Activated naive CD8-positive, alpha-beta T cell treated with anti-CD3 and anti-CD28 coated beads for 36 hours (primary cell): Measurements from ENCODE around the gene PUSL1. TPM values are rescaled to one million over a fixed set of nuclear protein-coding genes. Genes with fewer than 3 reads are reported as not detected.

Experiments used
- DNase-seq: peaks from one replicate; pipeline ENCODE4 v3.0.0; 2021
- H3K27ac Mint-ChIP-seq: one replicate; pipeline ENCODE4 v1.8.0; 2022; ENCODE audit warnings: mild to moderate bottlenecking, moderate library complexity, mixed read lengths
- H3K27me3 Mint-ChIP-seq: one replicate; pipeline ENCODE4 v1.8.0; 2022; ENCODE audit warnings: mild to moderate bottlenecking, mixed read lengths
- H3K36me3 Mint-ChIP-seq: one replicate; pipeline ENCODE4 v1.8.0; 2021; ENCODE audit warnings: mild to moderate bottlenecking, mixed read lengths
- H3K4me1 Mint-ChIP-seq: one replicate; pipeline ENCODE4 v1.8.0; 2021; ENCODE audit warnings: mixed read lengths
- H3K4me3 Mint-ChIP-seq: one replicate; pipeline ENCODE4 v1.8.0; 2022; ENCODE audit warnings: mild to moderate bottlenecking, moderate library complexity, mixed read lengths
- H3K9me3 Mint-ChIP-seq: one replicate; pipeline ENCODE4 v1.8.0; 2022; ENCODE audit warnings: mixed read lengths
- total RNA-seq, 2 experiments: library from RNA; stranded (reverse); gene quantifications; one replicate each; pipeline ENCODE4 v1.2.3, GENCODE V29; 2021

PUSL1 gene
- total RNA-seq, 2 experiments from 2014 or later, result 29.6 to 30.0 TPM

DNA sequence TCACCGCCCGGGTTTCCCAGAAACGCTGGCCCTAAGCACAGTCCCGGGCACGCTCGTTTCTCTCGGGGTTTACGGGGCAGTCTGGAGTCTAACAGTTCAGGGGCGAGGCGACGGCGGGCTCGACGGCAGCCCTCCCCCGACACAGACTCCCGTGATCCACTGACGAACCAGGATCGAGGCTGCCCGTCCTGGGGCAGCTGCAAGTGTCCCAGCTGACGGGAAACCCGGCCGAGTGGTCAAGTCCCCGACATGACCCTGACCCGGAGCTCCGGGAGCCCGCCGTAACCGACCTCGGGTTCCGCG is 35.2 kb upstream of the PUSL1 start:
- Mint-ChIP-seq H3K36me3 (peaks cover 27% of the 10 kb centered on the region), H3K4me3 (peak overlapping the region; percentile 90), H3K27me3 (no peaks in the 10 kb centered on the region), H3K9me3 (no peaks in the 10 kb centered on the region), H3K4me1 (peaks cover 36% of the 10 kb centered on the region), H3K27ac (peak overlapping the region; percentile 83)
- DNase-seq, result no peak

DNA sequence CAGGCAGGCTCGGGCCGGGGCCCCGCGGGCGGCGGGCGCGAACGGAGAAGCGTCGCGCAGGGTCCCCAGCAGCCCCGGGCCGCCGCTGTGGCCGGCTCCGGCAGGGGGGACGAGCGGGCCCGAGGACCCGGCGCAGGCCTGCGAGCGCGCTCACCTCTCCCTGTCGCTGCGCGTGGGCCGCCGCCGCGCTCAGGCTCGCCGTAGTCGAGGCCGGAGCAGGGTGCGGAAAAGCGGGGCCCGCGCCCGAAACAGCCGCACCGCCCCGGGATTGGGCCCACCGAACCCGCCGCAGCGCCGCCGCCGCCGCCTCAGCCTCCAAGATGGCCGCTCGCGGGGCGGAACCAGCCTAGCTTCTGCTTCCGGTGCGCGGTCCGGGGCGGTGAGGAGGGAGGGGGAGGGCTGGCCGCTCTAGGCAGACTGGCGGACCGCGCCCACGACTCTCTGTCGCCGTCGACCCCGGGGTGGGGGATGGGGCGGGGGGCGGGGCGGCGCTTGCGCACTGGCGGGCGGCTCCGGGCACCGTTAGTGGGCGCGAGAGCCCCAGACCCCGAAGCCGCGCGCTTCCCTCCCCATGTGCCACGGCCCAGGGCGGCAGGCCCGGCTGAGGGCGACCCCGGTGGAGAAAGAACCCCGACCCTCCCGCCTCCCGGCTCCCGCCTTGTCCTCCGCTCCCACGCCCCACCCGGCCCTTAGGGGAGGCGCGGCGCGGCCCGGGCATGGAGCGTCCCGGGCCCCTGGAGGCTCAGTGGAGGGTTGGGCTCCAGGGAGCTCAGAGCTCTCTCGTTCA is 34.7 kb upstream of the PUSL1 start, which contains the start of gene UBE2J2:
Gene UBE2J2 (minus strand): TSS at position 343 of the 787 bp plus-strand sequence. CDS start 5,862 bp downstream, outside the sequence.
- Mint-ChIP-seq H3K36me3 (peaks cover 26% of the 10 kb centered on the region), H3K4me1 (peaks cover 36% of the 10 kb centered on the region), H3K4me3 (peak within 1 kb of the TSS; percentile 90), H3K27ac (peak within 1 kb of the TSS; percentile 83), H3K9me3 (no peaks in the 10 kb centered on the region), H3K27me3 (no peaks in the 10 kb centered on the region)
- DNase-seq, result peak; percentile 93

- peak overlapping the region; percentile 79 for H3K4me3 Mint-ChIP-seq
- no peaks in the 10 kb centered on the region for H3K9me3 Mint-ChIP-seq
- H3K27ac Mint-ChIP-seq, result no peak overlapping the region
- H3K27me3 Mint-ChIP-seq, result no peaks in the 10 kb centered on the region
- DNase-seq, result no peak
- peaks cover 26% of the 10 kb centered on the region for H3K36me3 Mint-ChIP-seq
- peaks cover 36% of the 10 kb centered on the region for H3K4me1 Mint-ChIP-seq
Measured at GRCh38 chr1:1274299-1274930, 34.0 kb upstream of the PUSL1 start.

DNA sequence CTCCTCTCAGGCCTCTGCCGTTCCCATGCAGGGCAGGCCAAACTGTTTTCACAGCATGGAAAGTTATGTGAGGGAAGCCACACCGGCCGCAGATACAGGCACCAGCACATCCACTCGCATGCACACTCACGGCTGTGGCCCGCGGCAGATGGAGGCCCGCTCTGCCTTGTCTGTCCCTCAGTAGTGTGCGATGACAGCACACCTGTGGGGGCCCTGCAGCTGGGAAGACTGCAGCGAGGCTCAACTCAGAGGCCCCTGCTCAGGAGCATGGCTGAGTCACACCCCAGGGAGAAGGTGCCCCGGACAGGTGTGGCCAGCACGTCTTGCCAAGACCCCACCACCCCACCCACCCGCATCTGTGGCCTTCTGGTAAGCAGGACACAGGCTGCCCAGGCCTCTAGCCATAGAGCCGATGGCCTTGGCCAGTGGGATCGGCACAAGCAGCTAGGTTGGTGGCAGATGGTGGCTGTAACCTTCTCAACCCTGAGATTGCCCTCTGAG is 33.4 kb upstream of the PUSL1 start:
- H3K27me3 Mint-ChIP-seq, result no peaks in the 10 kb centered on the region
- DNase-seq, result no peak
- peak overlapping the region; percentile 79 for H3K4me3 Mint-ChIP-seq
- no peaks in the 10 kb centered on the region for H3K9me3 Mint-ChIP-seq
- peaks cover 23% of the 10 kb centered on the region for H3K36me3 Mint-ChIP-seq
- peaks cover 32% of the 10 kb centered on the region for H3K4me1 Mint-ChIP-seq
- H3K27ac Mint-ChIP-seq, result no peak overlapping the region

GRCh38 chr1:1275836-1276235 is 32.6 kb upstream of the PUSL1 start:
- DNase-seq, result no peak
- no peak overlapping the region for H3K4me3 Mint-ChIP-seq
- H3K36me3 Mint-ChIP-seq, result peaks cover 14% of the 10 kb centered on the region
- peaks cover 24% of the 10 kb centered on the region for H3K4me1 Mint-ChIP-seq
- no peaks in the 10 kb centered on the region for H3K9me3 Mint-ChIP-seq
- H3K27me3 Mint-ChIP-seq, result no peaks in the 10 kb centered on the region
- no peak overlapping the region for H3K27ac Mint-ChIP-seq

GRCh38 chr1:1278620-1279019 is 29.8 kb upstream of the PUSL1 start:
- no peak overlapping the region for H3K27ac Mint-ChIP-seq
- no peak overlapping the region for H3K4me3 Mint-ChIP-seq
- H3K4me1 Mint-ChIP-seq, result peaks cover 6% of the 10 kb centered on the region
- no peak for DNase-seq
- H3K9me3 Mint-ChIP-seq, result no peaks in the 10 kb centered on the region
- H3K27me3 Mint-ChIP-seq, result no peaks in the 10 kb centered on the region
- no peaks in the 10 kb centered on the region for H3K36me3 Mint-ChIP-seq

GRCh38 chr1:1279028-1279427 is 29.4 kb upstream of the PUSL1 start:
- Mint-ChIP-seq H3K9me3 (no peaks in the 10 kb centered on the region), H3K27me3 (no peaks in the 10 kb centered on the region), H3K4me1 (peaks cover 6% of the 10 kb centered on the region), H3K27ac (no peak overlapping the region), H3K4me3 (no peak overlapping the region), H3K36me3 (no peaks in the 10 kb centered on the region)
- DNase-seq, result no peak

GRCh38 chr1:1280782-1281481 is 27.5 kb upstream of the PUSL1 start:
- H3K27ac Mint-ChIP-seq, result no peak overlapping the region
- no peak overlapping the region for H3K4me3 Mint-ChIP-seq
- no peak for DNase-seq
- H3K4me1 Mint-ChIP-seq, result no peaks in the 10 kb centered on the region
- no peaks in the 10 kb centered on the region for H3K36me3 Mint-ChIP-seq
- no peaks in the 10 kb centered on the region for H3K9me3 Mint-ChIP-seq
- no peaks in the 10 kb centered on the region for H3K27me3 Mint-ChIP-seq

DNA sequence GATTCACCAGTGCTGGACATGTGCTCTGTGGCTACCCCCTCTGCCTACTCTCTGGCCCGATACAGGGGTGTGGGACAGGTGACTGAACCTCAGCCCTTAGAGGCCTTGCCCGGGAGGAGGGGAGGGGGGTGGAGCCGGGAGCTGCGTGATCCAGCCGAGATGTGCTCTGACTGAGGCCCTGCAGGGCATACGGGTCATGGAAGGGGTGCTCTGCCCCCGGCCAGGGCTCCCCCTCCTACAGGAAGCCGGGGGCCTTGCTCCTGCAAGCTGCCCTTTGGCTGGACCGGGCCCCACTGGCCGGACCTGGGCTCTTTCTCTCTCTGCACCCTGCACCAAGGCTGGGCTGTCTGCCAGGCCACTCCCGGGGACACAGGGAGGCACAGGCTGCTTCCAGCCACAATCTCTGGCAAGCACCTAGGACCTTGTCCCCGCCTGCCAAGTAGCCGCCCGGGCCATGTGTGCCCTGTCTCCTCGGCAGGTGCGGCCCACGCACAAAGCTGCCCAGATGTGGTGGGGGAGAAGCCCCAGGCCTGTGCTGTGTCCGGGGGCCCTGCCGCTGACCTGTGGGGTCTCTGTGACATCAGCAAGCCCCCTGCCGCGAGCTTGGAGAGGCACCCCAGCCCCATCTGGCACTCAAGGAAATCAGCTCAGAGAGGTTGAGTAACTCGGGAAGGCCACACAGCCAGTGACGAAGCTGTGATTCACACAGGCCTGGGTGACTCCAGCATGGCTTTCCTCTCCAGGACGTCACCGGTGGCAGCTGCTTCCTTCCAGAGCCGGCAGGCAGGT is 26.7 kb upstream of the PUSL1 start:
- H3K4me3 Mint-ChIP-seq, result no peak overlapping the region
- H3K27me3 Mint-ChIP-seq, result no peaks in the 10 kb centered on the region
- no peak for DNase-seq
- H3K36me3 Mint-ChIP-seq, result no peaks in the 10 kb centered on the region
- no peak overlapping the region for H3K27ac Mint-ChIP-seq
- no peaks in the 10 kb centered on the region for H3K4me1 Mint-ChIP-seq
- no peaks in the 10 kb centered on the region for H3K9me3 Mint-ChIP-seq

GRCh38 chr1:1282998-1283397 is 25.4 kb upstream of the PUSL1 start:
- DNase-seq, result no peak
- Mint-ChIP-seq H3K36me3 (no peaks in the 10 kb centered on the region), H3K4me3 (no peak overlapping the region), H3K27me3 (no peaks in the 10 kb centered on the region), H3K27ac (no peak overlapping the region), H3K9me3 (no peaks in the 10 kb centered on the region), H3K4me1 (no peaks in the 10 kb centered on the region)

GRCh38 chr1:1283821-1284220 is 24.6 kb upstream of the PUSL1 start:
- Mint-ChIP-seq H3K4me3 (no peak overlapping the region), H3K36me3 (no peaks in the 10 kb centered on the region), H3K27ac (no peak overlapping the region), H3K27me3 (no peaks in the 10 kb centered on the region), H3K9me3 (no peaks in the 10 kb centered on the region), H3K4me1 (no peaks in the 10 kb centered on the region)
- no peak for DNase-seq

DNA sequence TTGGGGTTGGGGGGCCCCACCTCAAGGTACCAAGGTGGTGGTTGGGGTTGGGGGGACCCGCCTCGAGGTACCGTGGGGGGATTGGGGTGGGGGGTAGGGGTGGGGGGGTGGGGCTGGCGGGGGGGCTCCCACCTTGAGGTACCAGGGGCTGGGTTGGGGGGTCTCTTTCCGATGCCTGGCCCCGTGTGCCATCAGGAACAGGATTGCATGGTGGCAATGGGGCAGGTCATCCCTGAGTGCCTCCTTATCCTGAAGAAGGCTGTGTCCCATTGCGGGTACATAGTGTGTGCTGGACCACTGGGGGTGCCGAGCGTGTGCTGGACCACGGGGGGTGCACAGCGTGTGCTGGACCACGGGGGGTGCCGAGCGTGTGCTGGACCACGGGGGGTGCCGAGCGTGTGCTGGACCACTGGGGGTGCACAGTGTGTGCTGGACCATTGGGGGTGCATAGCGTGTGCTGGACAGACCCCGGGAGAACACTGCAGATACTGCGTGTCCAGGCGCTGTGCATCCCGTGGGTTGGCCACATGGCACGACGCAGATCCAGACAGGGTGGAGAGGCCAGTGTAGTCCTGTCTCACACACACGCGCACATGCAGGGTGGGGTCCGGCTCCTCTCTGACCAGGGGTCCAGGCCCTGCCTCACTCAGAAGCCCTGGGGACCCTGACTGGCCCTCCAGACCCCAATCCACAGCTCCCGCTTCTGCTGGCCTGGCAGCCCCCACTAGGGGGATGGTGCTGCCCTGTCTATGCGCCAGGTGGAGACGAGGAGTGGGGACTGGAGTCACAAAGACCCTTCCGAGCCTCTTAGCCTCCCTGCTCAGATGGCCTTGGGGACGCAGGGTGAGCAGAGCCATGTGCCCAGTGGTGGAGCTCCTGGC is 23.9 kb upstream of the PUSL1 start:
- Mint-ChIP-seq H3K36me3 (no peaks in the 10 kb centered on the region), H3K9me3 (no peaks in the 10 kb centered on the region), H3K27ac (no peak overlapping the region), H3K4me1 (no peaks in the 10 kb centered on the region), H3K27me3 (no peaks in the 10 kb centered on the region), H3K4me3 (no peak overlapping the region)
- no peak for DNase-seq

DNA sequence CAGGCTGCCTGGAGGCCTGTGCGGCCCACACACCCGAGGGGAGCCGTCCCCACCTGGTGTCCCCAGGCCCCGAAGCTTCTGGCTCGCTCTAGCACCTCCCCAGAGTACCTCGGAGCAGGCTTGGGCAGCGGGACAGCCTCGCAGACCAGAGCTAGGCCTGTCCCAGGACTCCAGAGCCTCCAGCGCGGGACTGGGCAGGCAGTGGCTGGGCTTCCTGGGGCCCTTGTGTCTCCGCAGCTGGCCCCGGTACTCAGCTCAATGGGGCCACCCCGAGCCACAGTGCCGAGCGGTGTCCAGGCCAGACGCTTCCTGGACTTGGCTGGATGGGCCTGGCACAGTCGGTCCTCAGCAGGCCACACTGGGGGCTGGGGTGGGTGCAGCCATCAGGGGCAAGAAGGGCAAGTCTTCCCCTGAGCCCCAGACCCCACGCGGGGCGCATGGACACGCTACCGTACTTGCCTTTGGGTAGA is 23.3 kb upstream of the PUSL1 start:
- H3K4me3 Mint-ChIP-seq, result no peak overlapping the region
- H3K36me3 Mint-ChIP-seq, result no peaks in the 10 kb centered on the region
- DNase-seq, result no peak
- H3K27me3 Mint-ChIP-seq, result no peaks in the 10 kb centered on the region
- no peaks in the 10 kb centered on the region for H3K4me1 Mint-ChIP-seq
- no peaks in the 10 kb centered on the region for H3K9me3 Mint-ChIP-seq
- H3K27ac Mint-ChIP-seq, result no peak overlapping the region
